Anterior cingulate cortex (tissue), 58 donors: ENCODE data around the gene CDC20.
"Not testable (repeated sequence)": the region's sequence is repeated elsewhere in the genome, so short reads cannot be mapped to it uniquely, and the experiment has no call there.

ENCODE experiments used
- DNase-seq, 58 donors: peaks; one replicate each; lab custom pipeline; 2025; lab: John Stamatoyannopoulos, UW

The CDC20 gene

GRCh38 chr1:43354471-43354870 lies 4.3 kb upstream of the CDC20 start:
- no peak for DNase-seq

- DNase-seq, result peak in 1 of 58 donors; percentile 2
Observed at GRCh38 chr1:43354936-43355335, 3.8 kb upstream of the CDC20 start.

- DNase-seq, result no peak
Observed at GRCh38 chr1:43357251-43357650, 1.5 kb upstream of the CDC20 start.

- peak in 2 of 58 donors; percentile 29 to 67 for DNase-seq
Observed at GRCh38 chr1:43358121-43358745, 548 bp upstream of the CDC20 start.

- no peak for DNase-seq
Observed at GRCh38 chr1:43359696-43360095, 915 bp downstream of the CDC20 start.

GRCh38 chr1:43360616-43361015 lies 1.8 kb downstream of the CDC20 start:
- DNase-seq, result no peak

GRCh38 chr1:43363283-43363934 lies 4.6 kb downstream of the CDC20 start:
- no peak for DNase-seq

- DNase-seq, result no peak
Observed at GRCh38 chr1:43363935-43364525, 5.2 kb downstream of the CDC20 start.

GRCh38 chr1:43365678-43366077 lies 6.9 kb downstream of the CDC20 start:
- no peak for DNase-seq

- no peak for DNase-seq
Observed at GRCh38 chr1:43366179-43366578, 7.4 kb downstream of the CDC20 start.

GRCh38 chr1:43366601-43367025 lies 7.8 kb downstream of the CDC20 start:
- no peak for DNase-seq

GRCh38 chr1:43367026-43367903 lies 8.5 kb downstream of the CDC20 start:
- DNase-seq, result peak in 2 of 58 donors; percentile 10 to 27

- peak in 55 of 58 donors; percentile 44 to 92 (median 83) for DNase-seq
Observed at GRCh38 chr1:43367904-43368645, 9.3 kb downstream of the CDC20 start, which contains the start of gene ELOVL1. ELOVL1 (minus strand) TSS chr1:43368011; CDS start chr1:43365609, 2,402 bp downstream.

GRCh38 chr1:43368646-43369020 lies 9.9 kb downstream of the CDC20 start:
- no peak for DNase-seq

- DNase-seq, result not testable (repeated sequence)
Observed at GRCh38 chr1:43369779-43370178, 11.0 kb downstream of the CDC20 start.

GRCh38 chr1:43370564-43370963 lies 11.8 kb downstream of the CDC20 start:
- DNase-seq, result no peak

GRCh38 chr1:43372172-43372571 lies 13.4 kb downstream of the CDC20 start:
- no peak for DNase-seq

- peak in 2 of 58 donors; percentile 15 to 40 for DNase-seq
Observed at GRCh38 chr1:43373066-43373940, 14.5 kb downstream of the CDC20 start.

- DNase-seq, result no peak
Observed at GRCh38 chr1:43376723-43377235, 18.0 kb downstream of the CDC20 start.
